Measurements from ENCODE around the gene PARP16. TPM values are rescaled to one million over a fixed set of nuclear protein-coding genes. Genes with fewer than 3 reads are reported as not detected.

Gene PARP16
- total and polyA plus RNA-seq, 9 of the 15 experiments (the other 6 are each of a cell fraction or from before 2014, with no cell fraction given): 3.0 to 9.9 (median 5.8) TPM

- POLR2A ChIA-PET: interaction anchor here (0.6 to 3.6 kb wide), 3 partner anchors 9 to 26 kb away, joined by 3 to 20 read pairs (median 3); partner anchors contain the start of gene RNU5B-1
- Histone ChIP-seq H3K27me3 (ENCODE audit: control insufficient read depth in 2 of 2, insufficient read depth in 2 of 2, low read length in 2 of 2) (peaks cover 49 to 73% of the 10 kb centered on the region in 2 experiments), H3K9ac (ENCODE audit: insufficient read depth in 1 of 2, low read depth in 2 of 2, low read length in 2 of 2) (no peak overlapping the region), H3K4me2 (ENCODE audit: insufficient read depth, low read length) (no peak overlapping the region), H3K27ac (ENCODE audit: extremely low read depth, low read depth, low read length) (no peak overlapping the region), H3K9me3 (replicated peaks; ENCODE audit: control insufficient read depth, insufficient read depth, low read depth, low read length) (no peaks in the 10 kb centered on the region), H4K20me1 (replicated peaks; ENCODE audit: control insufficient read depth, insufficient read depth, low read length) (peaks cover 9% of the 10 kb centered on the region; the same call in 1 of the 2 replicates), H3K4me3 (no peak overlapping the region), H3K4me1 (replicated peaks in 1 of 2; ENCODE audit: control insufficient read depth in 2 of 2, insufficient read depth in 2 of 2, low read length in 2 of 2) (peaks cover 0 to 34% of the 10 kb centered on the region in 2 experiments; a peak in 2 of 5 replicates), H3K36me3 (ENCODE audit: control insufficient read depth, insufficient read depth, low read length) (no peaks in the 10 kb centered on the region), H2AFZ (ENCODE audit: low read depth, low read length) (no peak overlapping the region), H3K79me2 (ENCODE audit: control insufficient read depth, insufficient read depth, low read length) (no peaks in the 10 kb centered on the region), H3K9me1 (ENCODE audit: control insufficient read depth, insufficient read depth, low read length) (no peaks in the 10 kb centered on the region)
- in situ Hi-C loops (cut with MboI) (no loop called here), intact Hi-C loops (cut with micrococcal nuclease) (no loop called here)
- 15% methylated on average over 21 of the region's 22 CpGs for WGBS (ENCODE audit: insufficient coverage, low coverage, missing lambda C conversion rate)
- ATAC-seq: 0 out of 3 replicates have a peak, but pooled peaks have one; percentile 14
- FAIRE-seq: no peak
- CTCF ChIA-PET (ENCODE audit: low intra/inter-chr PET ratio): no interaction called here
- no TSS peak for BruUV-seq (replicated peaks)
- no peak for DNase-seq (ENCODE audit: extremely low read depth in 1 of 4, low spot score in 3 of 4)
- TF ChIP-seq L3MBTL2 (IDR thresholded peaks at IDR 0.05) (no peak), IFI16 (CRISPR knock-in tag; IDR thresholded peaks at IDR 0.05) (no peak), EHMT2 (IDR thresholded peaks at IDR 0.05) (peak; percentile 68; the same call in 1 of the 2 replicates), ZNF395 (CRISPR knock-in tag; IDR thresholded peaks at IDR 0.05) (no peak), POLR2AphosphoS5 (IDR thresholded peaks at IDR 0.05; ENCODE audit: control insufficient read depth, insufficient read depth, low read depth, low read length) (no peak), HDAC3 (IDR thresholded peaks at IDR 0.05; ENCODE audit: borderline replicate concordance, partially characterized antibody) (no peak), REST (IDR thresholded peaks at IDR 0.05; ENCODE audit: borderline replicate concordance) (peak; percentile 87), REST (CRISPR knock-in tag; IDR thresholded peaks at IDR 0.05; ENCODE audit: low read depth) (no peak), ZFP30 (CRISPR knock-in tag; IDR thresholded peaks at IDR 0.05; ENCODE audit: borderline replicate concordance) (no peak), ARHGAP35 (IDR thresholded peaks at IDR 0.05; ENCODE audit: partially characterized antibody) (no peak), BRD9 (IDR thresholded peaks at IDR 0.05; ENCODE audit: low read depth, partially characterized antibody) (no peak), MIER1 (IDR thresholded peaks at IDR 0.05; ENCODE audit: low read depth) (peak; percentile 72; the same call in 1 of the 2 replicates), STAT5B (CRISPR knock-in tag; IDR thresholded peaks at IDR 0.05) (no peak)
Measured at GRCh38 chr15:65330934-65331645, 44.4 kb upstream of the PARP16 start.

Measured in K562 (cell line).